Smooth muscle cell (in vitro differentiated cells): ENCODE results near the gene FREM1. TPM values are rescaled to one million over a fixed set of nuclear protein-coding genes. Genes with fewer than 3 reads are reported as not detected.

ENCODE experiments used
- DNase-seq: peaks from one replicate; lab custom pipeline; 2025; ENCODE audit not compliant: unreplicated experiment; lab: John Stamatoyannopoulos, UW
- H2AFZ ChIP-seq: fragments of 200-600 bp; sonication (generic); 2 replicates; pipeline ENCODE4 v1.6.0; 2016; ENCODE audit warnings: antibody characterized with exemption, low read depth, mild to moderate bottlenecking
- H3F3A ChIP-seq: fragments of 200-600 bp; sonication (generic); 2 replicates; pipeline ENCODE4 v1.6.0; 2017; ENCODE audit warnings: antibody characterized with exemption, low read depth
- H3K27ac ChIP-seq: fragments of 200-600 bp; sonication (generic); 2 replicates; pipeline ENCODE4 v1.5.1; 2016; ENCODE audit warnings: low read depth, mild to moderate bottlenecking
- H3K27me3 ChIP-seq: fragments of 200-600 bp; sonication (generic); 2 replicates; pipeline ENCODE4 v1.6.1; 2016; ENCODE audit warnings: low read depth, mild to moderate bottlenecking
- H3K36me3 ChIP-seq: fragments of 200-600 bp; sonication (generic); 2 replicates; pipeline ENCODE4 v1.5.1; 2016; ENCODE audit warnings: low read depth
- H3K4me1 ChIP-seq: fragments of 200-600 bp; sonication (generic); 2 replicates; pipeline ENCODE4 v1.5.1; 2016; ENCODE audit warnings: low read depth
- H3K4me2 ChIP-seq: fragments of 200-600 bp; sonication (generic); 2 replicates; pipeline ENCODE4 v1.6.0; 2016; ENCODE audit warnings: mild to moderate bottlenecking
- H3K4me3 ChIP-seq: fragments of 200-600 bp; sonication (generic); 2 replicates; pipeline ENCODE4 v1.5.1; 2016; ENCODE audit warnings: mild to moderate bottlenecking
- H3K79me2 ChIP-seq: fragments of 200-600 bp; sonication (generic); 2 replicates; pipeline ENCODE4 v1.6.0; 2016; ENCODE audit warnings: low read depth, mild to moderate bottlenecking
- H3K9ac ChIP-seq: fragments of 200-600 bp; sonication (generic); 2 replicates; pipeline ENCODE4 v1.6.0; 2016; ENCODE audit warnings: low read depth
- H3K9me3 ChIP-seq: fragments of 200-600 bp; sonication (generic); replicated peaks from 2 replicates; pipeline ENCODE4 v1.5.1; 2016; ENCODE audit warnings: low read depth
- H4K20me1 ChIP-seq: fragments of 200-600 bp; sonication (generic); 2 replicates; pipeline ENCODE4 v1.6.0; 2016; ENCODE audit warnings: low read depth
- polyA plus RNA-seq: library from polyadenylated mRNA; unstranded; fragments of >200 nt; fragmentation: Nextera tagmentation; extraction: Ambion mirVana; gene quantifications from 2 replicates; pipeline ENCODE4 v1.2.1, GENCODE V29; 2016
- small RNA-seq: library from RNA; depleted of rRNA; stranded (forward); fragments of <200 nt; gene quantifications from one replicate; pipeline ENCODE3, GENCODE V24; 2014
- total RNA-seq: library from RNA; depleted of rRNA; stranded (reverse); fragments of >200 nt; gene quantifications from 2 replicates; pipeline ENCODE4 v1.2.3, GENCODE V29; 2014
- TF ChIP-seq, protein P1 (sequence below): fragments of 200-600 bp; sonication (generic); IDR thresholded peaks from 2 replicates; pipeline ENCODE4 v1.5.1; 2017; ENCODE audit warnings: borderline replicate concordance, mild to moderate bottlenecking, antibody characterized with exemption; ENCODE audit not compliant: insufficient read depth, poor library complexity, severe bottlenecking

The FREM1 gene
- total and polyA plus RNA-seq, 2 experiments from 2014 or later: 18.0 TPM

DNA sequence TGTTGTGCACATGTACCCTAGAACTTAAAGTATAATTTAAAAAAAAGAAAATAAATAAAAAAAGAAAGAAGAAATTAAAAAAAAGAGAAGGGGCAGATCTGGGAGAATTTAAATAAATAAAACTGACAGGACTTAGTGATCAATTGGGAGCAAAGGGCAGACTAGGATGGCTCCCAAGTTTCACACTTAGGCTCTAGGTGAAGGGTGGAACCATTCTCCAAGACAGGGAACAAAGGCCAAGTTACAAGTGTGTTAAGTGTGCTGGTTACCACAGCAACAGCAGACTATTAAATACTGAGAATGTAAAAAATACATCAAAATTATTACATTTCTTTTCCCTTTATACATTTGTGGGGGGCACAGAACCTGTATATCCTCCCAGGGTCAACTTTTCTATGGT lies 224.1 kb downstream of the FREM1 start:
- DNase-seq: no peak
- peaks cover 2% of the 10 kb centered on the region for H3K79me2 ChIP-seq
- no peaks in the 10 kb centered on the region for H3K27me3 ChIP-seq
- TF ChIP-seq, protein P1, sequence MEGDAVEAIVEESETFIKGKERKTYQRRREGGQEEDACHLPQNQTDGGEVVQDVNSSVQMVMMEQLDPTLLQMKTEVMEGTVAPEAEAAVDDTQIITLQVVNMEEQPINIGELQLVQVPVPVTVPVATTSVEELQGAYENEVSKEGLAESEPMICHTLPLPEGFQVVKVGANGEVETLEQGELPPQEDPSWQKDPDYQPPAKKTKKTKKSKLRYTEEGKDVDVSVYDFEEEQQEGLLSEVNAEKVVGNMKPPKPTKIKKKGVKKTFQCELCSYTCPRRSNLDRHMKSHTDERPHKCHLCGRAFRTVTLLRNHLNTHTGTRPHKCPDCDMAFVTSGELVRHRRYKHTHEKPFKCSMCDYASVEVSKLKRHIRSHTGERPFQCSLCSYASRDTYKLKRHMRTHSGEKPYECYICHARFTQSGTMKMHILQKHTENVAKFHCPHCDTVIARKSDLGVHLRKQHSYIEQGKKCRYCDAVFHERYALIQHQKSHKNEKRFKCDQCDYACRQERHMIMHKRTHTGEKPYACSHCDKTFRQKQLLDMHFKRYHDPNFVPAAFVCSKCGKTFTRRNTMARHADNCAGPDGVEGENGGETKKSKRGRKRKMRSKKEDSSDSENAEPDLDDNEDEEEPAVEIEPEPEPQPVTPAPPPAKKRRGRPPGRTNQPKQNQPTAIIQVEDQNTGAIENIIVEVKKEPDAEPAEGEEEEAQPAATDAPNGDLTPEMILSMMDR: no peak
- H3K4me2 ChIP-seq: no peak overlapping the region
- H3K4me3 ChIP-seq: no peak overlapping the region
- H2AFZ ChIP-seq: no peak overlapping the region
- H3K9me3 ChIP-seq: no peaks in the 10 kb centered on the region
- no peaks in the 10 kb centered on the region for H4K20me1 ChIP-seq
- no peaks in the 10 kb centered on the region for H3F3A ChIP-seq
- H3K9ac ChIP-seq: no peak overlapping the region
- H3K36me3 ChIP-seq: no peaks in the 10 kb centered on the region
- no peak overlapping the region for H3K27ac ChIP-seq
- no peaks in the 10 kb centered on the region for H3K4me1 ChIP-seq

Small RNAs within 50 kb of the gene (small RNA-seq; reads per million reads assigned to genes)
- not detected for gene RNU6-1260P

Other genes with a start within 250 kb of the FREM1 start
- gene ZDHHC21, start 217.0 kb downstream of the FREM1 start, total RNA-seq: 8.9 and 9.0 TPM in 2 replicates
- gene ZDHHC21, start 217.0 kb downstream of the FREM1 start, polyA plus RNA-seq: 1.3 TPM in 2 replicates
- 1.6 and 1.7 TPM in 2 replicates for gene CER1, start 187.7 kb downstream of the FREM1 start, total RNA-seq
- not detected in 2 replicates for gene CER1, start 187.7 kb downstream of the FREM1 start, polyA plus RNA-seq